Coronary artery (tissue), 2 donors: ENCODE measurements around the gene STRA6.

ENCODE experiments used
- DNase-seq: peaks from one replicate; pipeline ENCODE4 v3.0.0-alpha.2; 2017; ENCODE audit warnings: low spot score
- H3K27ac ChIP-seq, 2 donors: fragments of 200-600 bp; sonication (generic); one replicate each; pipeline ENCODE4 v1.5.1; 2016 to 2019
- H3K4me3 ChIP-seq: fragments of 200-600 bp; sonication (generic); 2 replicates; pipeline ENCODE4 v1.5.1; 2016; ENCODE audit warnings: mild to moderate bottlenecking, moderate library complexity
- CTCF ChIP-seq: fragments of 200-600 bp; sonication (generic); IDR thresholded peaks from one replicate; pipeline ENCODE4 v1.5.1; 2019; ENCODE audit warnings: antibody characterized with exemption

The STRA6 gene

GRCh38 chr15:74144153-74144775, 58.3 kb downstream of the STRA6 start:
- DNase-seq = no peak
- no peak overlapping the region for H3K4me3 ChIP-seq
- no peak overlapping the region for H3K27ac ChIP-seq
- no peak for TF ChIP-seq CTCF

DNA sequence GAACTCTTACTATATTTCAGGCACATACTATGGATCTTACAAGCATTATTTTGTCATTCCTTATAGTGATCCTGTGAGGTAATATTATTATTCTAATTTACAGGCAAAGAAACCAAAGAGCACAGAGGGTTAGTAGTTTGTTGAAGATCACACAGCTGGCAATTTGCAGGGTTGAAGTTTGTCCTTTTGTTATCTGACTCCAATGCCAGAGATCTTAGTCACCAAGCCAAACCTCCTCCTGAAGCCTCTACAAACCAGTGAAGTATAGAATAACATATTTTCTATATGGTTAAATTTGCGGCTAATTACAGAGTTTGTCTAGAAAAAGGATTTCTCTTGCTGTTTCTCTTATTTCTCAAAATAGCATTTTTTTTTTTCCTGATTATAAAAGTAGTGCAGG, 61.0 kb downstream of the STRA6 start:
- Histone ChIP-seq H3K4me3 (no peak overlapping the region), H3K27ac (no peak overlapping the region)
- no peak for TF ChIP-seq CTCF
- DNase-seq = no peak

DNA sequence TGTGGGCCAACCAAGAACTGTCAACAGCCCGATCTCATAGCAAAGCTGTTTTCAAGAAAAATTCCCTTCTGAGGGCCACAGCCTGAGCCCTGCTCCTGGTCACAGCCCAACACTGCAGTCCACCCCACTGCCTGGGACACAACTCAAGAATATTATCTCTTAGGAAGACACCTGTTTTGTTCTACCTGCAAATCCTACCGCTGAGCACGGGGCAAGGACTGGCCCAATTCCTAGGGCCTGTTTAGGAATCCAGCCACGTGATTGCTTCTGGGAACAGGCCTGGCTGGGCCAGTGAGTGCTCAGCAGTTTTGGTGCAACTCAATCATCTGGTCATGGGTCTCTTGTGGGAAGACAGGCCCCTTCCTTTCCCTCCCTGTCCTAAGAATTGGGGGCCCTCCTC, 63.9 kb downstream of the STRA6 start:
- no peak for TF ChIP-seq CTCF

DNA sequence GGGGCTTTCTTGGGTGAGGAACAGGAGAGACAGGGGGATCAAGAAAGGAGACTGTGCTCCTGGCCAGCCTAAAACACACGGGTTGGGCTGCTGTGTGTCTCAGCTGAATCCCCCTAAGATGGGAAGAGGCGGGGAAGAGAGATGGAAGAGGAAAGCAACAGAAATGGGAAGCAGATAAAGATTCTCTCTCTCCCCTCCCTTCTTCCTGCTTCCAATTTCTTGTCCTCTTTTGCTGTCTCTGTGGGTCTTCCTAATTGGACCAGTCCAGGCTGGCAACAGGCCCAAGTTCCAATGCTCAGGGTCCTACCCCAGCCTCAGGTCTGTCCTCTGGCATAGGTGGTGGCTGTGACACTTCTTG, 65.1 kb downstream of the STRA6 start:
- no peak overlapping the region for H3K4me3 ChIP-seq

More for the DNA sequence above, 63.9 kb downstream of the STRA6 start:
- Histone ChIP-seq H3K4me3 (no peak overlapping the region), H3K27ac (no peak overlapping the region)
- DNase-seq = no peak

DNA sequence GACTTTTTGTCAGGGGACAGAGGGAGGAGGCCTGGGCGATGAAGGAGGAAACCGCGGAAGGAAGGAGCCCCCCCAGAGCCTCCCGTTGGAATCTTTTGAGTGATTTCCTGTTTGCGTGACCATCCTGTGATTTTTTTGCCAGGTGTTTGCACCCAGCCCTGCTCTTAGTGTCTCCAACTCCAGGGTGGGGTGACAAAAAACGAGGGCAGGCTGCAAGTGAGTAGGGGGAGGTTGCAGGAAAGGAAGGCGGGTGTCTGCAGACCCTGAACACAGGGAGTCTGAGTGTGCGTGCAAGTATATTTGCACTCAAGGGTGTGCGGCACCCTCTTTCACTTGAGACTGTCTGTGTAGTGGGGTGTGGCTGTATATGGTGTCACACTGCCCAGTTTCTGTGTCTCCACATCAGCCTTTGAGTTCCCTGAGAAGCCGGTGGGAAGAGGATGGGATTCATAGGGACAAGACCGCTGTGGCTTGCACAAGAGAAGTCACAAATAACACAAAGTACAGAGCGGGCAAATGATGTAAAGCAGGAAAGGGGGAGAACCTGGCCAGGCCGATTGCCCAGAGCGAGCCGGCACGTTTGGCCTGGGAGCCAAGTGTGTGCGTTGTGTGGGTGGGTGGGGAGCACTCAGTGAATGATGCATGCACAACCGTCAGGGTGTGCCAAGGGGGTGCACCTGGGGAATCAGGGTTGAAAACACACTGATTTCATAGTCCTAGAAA, 65.6 kb downstream of the STRA6 start:
- Histone ChIP-seq H3K4me3 (peak overlapping the region; percentile 73), H3K27ac (peak overlapping the region; percentile 66 to 86)
- no peak for TF ChIP-seq CTCF
- DNase-seq = no peak

More for the DNA sequence above, 65.1 kb downstream of the STRA6 start:
- no peak overlapping the region for H3K27ac ChIP-seq
- no peak for TF ChIP-seq CTCF
- no peak for DNase-seq

DNA sequence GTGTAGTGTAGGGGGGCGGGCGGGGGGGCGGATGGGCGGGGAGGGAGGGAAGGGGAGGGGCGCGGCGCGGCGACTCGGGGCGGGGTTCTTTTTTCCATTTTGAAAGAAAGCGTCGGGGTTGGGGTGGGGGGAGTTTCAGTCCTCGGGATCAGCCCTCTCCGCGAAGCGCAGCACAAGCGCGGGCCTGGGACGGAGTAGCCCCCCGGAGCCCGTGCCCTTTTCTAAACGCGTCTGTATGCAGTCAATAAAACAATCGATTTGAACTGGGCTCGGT, 66.1 kb downstream of the STRA6 start:
- Histone ChIP-seq H3K4me3 (peak overlapping the region; percentile 73), H3K27ac (peak overlapping the region; percentile 66 to 86)
- no peak for DNase-seq
- TF ChIP-seq CTCF = no peak

DNA sequence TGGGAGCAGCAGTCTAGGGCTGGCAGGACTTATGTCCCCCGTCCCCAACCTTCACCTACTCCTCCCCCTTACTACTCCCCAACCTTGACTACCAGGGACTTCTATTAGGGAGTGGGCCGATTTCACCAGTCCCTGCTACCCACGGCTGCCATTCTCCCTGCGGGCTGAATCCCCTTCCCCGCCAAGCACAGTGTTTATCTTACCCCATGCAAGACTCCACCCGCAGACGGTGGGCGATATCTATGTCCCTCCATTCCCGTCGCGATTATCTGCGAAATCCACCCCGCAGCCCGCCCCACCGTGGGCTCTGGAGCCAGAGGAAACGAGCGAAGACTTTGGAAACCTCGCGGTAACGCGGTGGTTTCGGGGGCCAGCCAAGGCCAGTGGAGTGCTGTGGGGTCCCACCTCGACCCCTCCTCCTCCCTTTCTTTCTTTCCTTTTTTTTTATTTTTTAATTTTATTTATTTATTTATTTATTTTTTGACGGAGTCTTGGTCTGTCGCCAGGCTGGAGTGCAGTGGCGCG, 67.5 kb downstream of the STRA6 start:
- Histone ChIP-seq H3K4me3 (no peak overlapping the region), H3K27ac (no peak overlapping the region)
- DNase-seq = no peak
- TF ChIP-seq CTCF = no peak
